Ovary (tissue), 9 donors: Measurements from ENCODE around the gene SDHAF2. TPM values are rescaled to one million over a fixed set of nuclear protein-coding genes. Genes with fewer than 3 reads are reported as not detected.

Experiments used
- DNase-seq, 5 donors: peaks; one replicate each; pipeline ENCODE4 v3.0.0-alpha.2; 2019 to 2020
- H3K27ac ChIP-seq, 2 donors: fragments of 200-600 bp; one replicate each; pipeline versions ENCODE4 v1.5.1 to v1.8.0; 2019 to 2022
- H3K27me3 ChIP-seq: fragments of 200-600 bp; one replicate; pipeline ENCODE4 v1.8.0; 2022
- H3K36me3 ChIP-seq: fragments of 200-600 bp; sonication (generic); one replicate; pipeline ENCODE4 v1.5.1; 2019
- H3K4me1 ChIP-seq: one replicate; pipeline ENCODE4 v1.8.1; 2013; ENCODE audit warnings: mild to moderate bottlenecking, moderate library complexity; ENCODE audit not compliant: insufficient read depth
- H3K4me3 ChIP-seq: fragments of 200-600 bp; sonication (generic); one replicate; pipeline ENCODE4 v1.5.1; 2017
- H3K9me3 ChIP-seq, 2 donors: fragments of 200-600 bp in 1 of 2; sonication (generic) in 1 of 2; one replicate each; pipeline versions ENCODE4 v1.5.1 to v1.8.1; 2013 to 2019; ENCODE audit warnings: mild to moderate bottlenecking in 1 of 2, moderate library complexity in 1 of 2
- EP300 ChIP-seq: sonication (generic); formaldehyde crosslinking; IDR thresholded peaks from one replicate; pipeline ENCODE4 v1.6.1; 2017; ENCODE audit warnings: antibody characterized with exemption
- POLR2A ChIP-seq: fragments of 450-650 bp; IDR thresholded peaks from one replicate; pipeline ENCODE4 v1.6.1; 2017; ENCODE audit warnings: antibody characterized with exemption, mild to moderate bottlenecking, moderate library complexity
- WGBS, 3 donors: extraction: QIAGEN DNeasy Blood & Tissue Kit in 1 of 3; methylation state at CpG; one replicate each; pipeline versions ENCODE4 v1.1.5 to v1.1.7; 2013 to 2017; 5-methylcytosine and 5-hydroxymethylcytosine counted together
- intact Hi-C, 4 donors: fragments of 100-400 bp; cut with DNase I; formaldehyde crosslinking; loops; one replicate each; pipeline versions ENCODE4 v1.11.0 to v1.15.1; 2022 to 2023
- polyA plus RNA-seq, 2 donors: library from polyadenylated mRNA; stranded (reverse); fragments of 200-250 nt in 1 of 2; fragments of 350-450 nt in 1 of 2; fragmentation: Illumina TruSeq in 1 of 2; extraction: RNeasy Lipid Tissue Mini Kit (QIAGEN cat#74804) in 1 of 2; gene quantifications; one replicate each; pipeline ENCODE4 v1.2.3, GENCODE V29; 2013 to 2014
- total RNA-seq, 7 donors: library from RNA; depleted of rRNA in 2 of 7; stranded (reverse); fragments of >200 nt in 2 of 7; fragmentation: NEBNext Ultra II Directional in 3 of 7; extraction: Animal tissue kit (Norgen Biotek cat#: 25700) in 3 of 7; gene quantifications; one replicate each; pipeline versions ENCODE4 v1.1.0 to v1.2.4, GENCODE V29; 2016 to 2023
- TF ChIP-seq, protein P1 (sequence below), 3 donors: fragments of 450-650 bp in 2 of 3; fragments of 200-600 bp in 1 of 3; IDR thresholded peaks; one replicate each; pipeline versions ENCODE4 v1.5.1 to v1.8.0; 2016 to 2022; ENCODE audit warnings: antibody characterized with exemption in 3 of 3, mild to moderate bottlenecking in 1 of 3
- donor health status: DM: no; HTN: no; CAD: no; lungs with moderate emphysema.
- donor health status: DM: no; HTN: no; CAD: no.
- donor health status: Bipolar disorder and iron deficiency.
- donor health status: DM: yes; HTN: yes; CAD: no.
- donor health status: DM: no; HTN: no; CAD: no.
- donor health status: DM: yes; HTN: yes; CAD: no.

Gene SDHAF2
- total and polyA plus RNA-seq, 9 donors: 31.9 to 91.1 (median 39.5) TPM

- peaks cover 2% of the 10 kb centered on the region for H3K4me1 ChIP-seq
Measured at GRCh38 chr11:61447601-61448551, 18.0 kb downstream of the SDHAF2 start.

DNA sequence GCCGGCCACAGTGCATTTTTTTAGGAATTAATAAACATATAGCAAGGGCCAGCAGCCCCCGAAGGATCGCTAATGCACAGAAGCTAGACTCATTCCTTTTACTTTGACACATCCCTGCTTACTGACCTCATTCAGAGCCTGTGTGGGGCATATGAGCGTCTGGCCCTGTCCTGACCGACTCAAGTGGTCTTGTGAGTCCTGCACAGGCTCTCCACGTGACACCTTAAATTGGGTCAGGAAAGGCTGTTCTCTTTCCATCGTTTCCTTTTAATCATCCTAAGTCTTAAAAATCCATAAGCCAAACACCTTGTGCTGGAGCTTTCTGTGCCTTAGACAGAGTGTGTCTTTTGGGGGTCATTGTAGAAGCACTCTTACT, 18.6 kb downstream of the SDHAF2 start:
- 72 to 81% (median 76%) methylated on average over 7 of the region's 7 CpGs for WGBS, 3 donors
- Histone ChIP-seq H3K36me3 (no peaks in the 10 kb centered on the region), H3K4me1 (peaks cover 2% of the 10 kb centered on the region), H3K4me3 (no peak overlapping the region), H3K27ac (no peak overlapping the region), H3K27me3 (no peaks in the 10 kb centered on the region), H3K9me3 (no peaks in the 10 kb centered on the region)
- TF ChIP-seq POLR2A (no peak), EP300 (no peak)
- TF ChIP-seq, protein P1, sequence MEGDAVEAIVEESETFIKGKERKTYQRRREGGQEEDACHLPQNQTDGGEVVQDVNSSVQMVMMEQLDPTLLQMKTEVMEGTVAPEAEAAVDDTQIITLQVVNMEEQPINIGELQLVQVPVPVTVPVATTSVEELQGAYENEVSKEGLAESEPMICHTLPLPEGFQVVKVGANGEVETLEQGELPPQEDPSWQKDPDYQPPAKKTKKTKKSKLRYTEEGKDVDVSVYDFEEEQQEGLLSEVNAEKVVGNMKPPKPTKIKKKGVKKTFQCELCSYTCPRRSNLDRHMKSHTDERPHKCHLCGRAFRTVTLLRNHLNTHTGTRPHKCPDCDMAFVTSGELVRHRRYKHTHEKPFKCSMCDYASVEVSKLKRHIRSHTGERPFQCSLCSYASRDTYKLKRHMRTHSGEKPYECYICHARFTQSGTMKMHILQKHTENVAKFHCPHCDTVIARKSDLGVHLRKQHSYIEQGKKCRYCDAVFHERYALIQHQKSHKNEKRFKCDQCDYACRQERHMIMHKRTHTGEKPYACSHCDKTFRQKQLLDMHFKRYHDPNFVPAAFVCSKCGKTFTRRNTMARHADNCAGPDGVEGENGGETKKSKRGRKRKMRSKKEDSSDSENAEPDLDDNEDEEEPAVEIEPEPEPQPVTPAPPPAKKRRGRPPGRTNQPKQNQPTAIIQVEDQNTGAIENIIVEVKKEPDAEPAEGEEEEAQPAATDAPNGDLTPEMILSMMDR (IDR thresholded peaks at IDR 0.05): no peak
- DNase-seq: no peak
- intact Hi-C loops: loop anchor here in 3 of 4 donors (10.0 kb wide), 2 partner anchors 66 to 186 kb away; no protein-coding TSS in a partner anchor

More at GRCh38 chr11:61447601-61448551, 18.0 kb downstream of the SDHAF2 start:
- H3K9me3 ChIP-seq: no peaks in the 10 kb centered on the region
- no peak for DNase-seq
- TF ChIP-seq, protein P1 (IDR thresholded peaks at IDR 0.05): no peak
- TF ChIP-seq POLR2A (no peak), EP300 (no peak)
- intact Hi-C loops: loop anchor here in 3 of 4 donors (10.0 kb wide), 2 partner anchors 67 to 187 kb away; no protein-coding TSS in a partner anchor
- 73 to 83% (median 75%) methylated on average over 12 of the region's 12 CpGs for WGBS, 3 donors
- H3K27me3 ChIP-seq: no peaks in the 10 kb centered on the region
- no peak overlapping the region for H3K4me3 ChIP-seq
- no peak overlapping the region for H3K27ac ChIP-seq
- no peaks in the 10 kb centered on the region for H3K36me3 ChIP-seq

DNA sequence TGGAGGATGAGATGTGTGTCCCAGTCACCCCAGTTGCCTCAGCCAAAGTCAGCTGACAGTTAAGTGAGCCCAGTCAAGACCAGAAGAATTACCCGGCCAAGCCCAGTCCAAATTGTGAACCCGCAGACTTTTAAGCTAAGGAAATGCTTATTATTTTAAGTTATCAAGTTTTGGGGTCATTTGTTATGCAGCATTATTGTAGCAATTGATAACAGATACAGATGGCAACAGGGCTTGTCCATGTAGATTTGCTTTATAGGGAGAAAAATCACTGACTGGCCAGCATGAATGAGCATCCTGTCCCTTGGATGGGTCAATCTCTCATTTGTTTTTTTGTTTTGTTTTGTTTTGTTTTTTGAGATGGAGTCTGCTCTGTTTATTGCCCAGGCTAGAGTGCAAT, 22.9 kb downstream of the SDHAF2 start:
- 92 to 98% (median 97%) methylated on average over 2 of the region's 2 CpGs for WGBS, 3 donors
- intact Hi-C loops: no loop called here
- no peaks in the 10 kb centered on the region for H3K36me3 ChIP-seq
- H3K9me3 ChIP-seq: no peaks in the 10 kb centered on the region
- H3K4me3 ChIP-seq: no peak overlapping the region
- H3K27me3 ChIP-seq: no peaks in the 10 kb centered on the region
- TF ChIP-seq, protein P1 (IDR thresholded peaks at IDR 0.05): no peak
- TF ChIP-seq POLR2A: no peak
- no peak for TF ChIP-seq EP300
- no peak for DNase-seq
- no peaks in the 10 kb centered on the region for H3K4me1 ChIP-seq
- H3K27ac ChIP-seq: no peak overlapping the region

DNA sequence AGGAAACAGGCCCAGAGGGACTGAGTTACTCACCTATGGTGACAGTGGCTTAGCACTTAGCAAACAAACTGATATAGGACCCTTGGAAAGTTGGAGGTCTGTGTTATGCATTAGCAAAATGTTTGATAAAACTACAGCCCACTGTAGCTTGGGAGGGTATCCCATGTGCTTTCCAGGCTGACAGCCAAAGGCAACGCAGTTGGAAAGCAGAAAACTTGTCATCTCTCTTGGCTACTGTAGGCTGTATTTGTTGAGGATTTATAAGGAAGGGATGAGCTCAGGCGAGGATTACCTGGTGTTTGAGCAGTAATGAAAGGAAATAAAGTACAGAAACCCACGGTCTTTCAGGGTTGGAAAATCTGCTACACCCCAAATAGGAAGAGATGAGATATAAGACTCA, 23.8 kb downstream of the SDHAF2 start:
- H3K4me3 ChIP-seq: no peak overlapping the region
- no peak overlapping the region for H3K27ac ChIP-seq
- H3K4me1 ChIP-seq: no peaks in the 10 kb centered on the region
- TF ChIP-seq EP300 (no peak), POLR2A (no peak)
- TF ChIP-seq, protein P1 (IDR thresholded peaks at IDR 0.05): no peak
- no peaks in the 10 kb centered on the region for H3K27me3 ChIP-seq
- intact Hi-C loops: no loop called here
- DNase-seq: no peak
- 20 to 25% (median 21%) methylated on average over 3 of the region's 3 CpGs for WGBS, 3 donors
- no peaks in the 10 kb centered on the region for H3K9me3 ChIP-seq
- no peaks in the 10 kb centered on the region for H3K36me3 ChIP-seq
